HG02588 (cell line): ENCODE results near the gene GCN1.
A peak's percentile ranks its signal among the peaks of the same experiment; 100 is the strongest.

Experiments used
- ATAC-seq: cut with Tn5 transposase; IDR thresholded peaks from one replicate; pipeline ENCODE4 v1.9.1; 2021; ENCODE audit warnings: mild to moderate bottlenecking, moderate library complexity; ENCODE audit not compliant: unreplicated experiment

The GCN1 gene

GRCh38 chr12:120096671-120097202 is 97.8 kb downstream of the GCN1 start:
- ATAC-seq: no peak

GRCh38 chr12:120095736-120096135 is 98.8 kb downstream of the GCN1 start:
- no peak for ATAC-seq

- no peak for ATAC-seq
These were observed 99.2 kb downstream of the GCN1 start for GRCh38 chr12:120095331-120095730.

- ATAC-seq: no peak
These were observed 100.0 kb downstream of the GCN1 start for GRCh38 chr12:120094485-120094884.

GRCh38 chr12:120093592-120094355 is 100.7 kb downstream of the GCN1 start:
- no peak for ATAC-seq

GRCh38 chr12:120093336-120093591 is 101.3 kb downstream of the GCN1 start:
- ATAC-seq: no peak

GRCh38 chr12:120092551-120093335 is 101.8 kb downstream of the GCN1 start:
- ATAC-seq: no peak

GRCh38 chr12:120091371-120092090 is 103.0 kb downstream of the GCN1 start:
- ATAC-seq: no peak

- no peak for ATAC-seq
These were observed 103.8 kb downstream of the GCN1 start for GRCh38 chr12:120090626-120091295.

- ATAC-seq: no peak
These were observed 104.3 kb downstream of the GCN1 start for GRCh38 chr12:120090206-120090605.

GRCh38 chr12:120089796-120090195 is 104.7 kb downstream of the GCN1 start:
- ATAC-seq: no peak

GRCh38 chr12:120089105-120089504 is 105.4 kb downstream of the GCN1 start:
- ATAC-seq: no peak

GRCh38 chr12:120086801-120087621 is 107.5 kb downstream of the GCN1 start:
- peak; percentile 97 for ATAC-seq

- no peak for ATAC-seq
These were observed 108.4 kb downstream of the GCN1 start for GRCh38 chr12:120085920-120086645.

- ATAC-seq: no peak
These were observed 112.9 kb downstream of the GCN1 start for GRCh38 chr12:120081641-120082040.

- no peak for ATAC-seq
These were observed 114.8 kb downstream of the GCN1 start for GRCh38 chr12:120079411-120080400.

- ATAC-seq: no peak
These were observed 115.6 kb downstream of the GCN1 start for GRCh38 chr12:120078868-120079267.

- ATAC-seq: no peak
These were observed 117.3 kb downstream of the GCN1 start for GRCh38 chr12:120077260-120077659.
